SKM-1 treated with dmso at 0.1 percent for 144 hours (cell line): ENCODE results near the gene SAXO1.
A peak's percentile ranks its signal among the peaks of the same experiment; 100 is the strongest.

Experiments used
- DNase-seq: peaks from one replicate; lab custom pipeline; 2025; ENCODE audit not compliant: unreplicated experiment; lab: John Stamatoyannopoulos, UW

Gene SAXO1

GRCh38 chr9:18920141-18921084, 112.6 kb downstream of the SAXO1 start:
- no peak for DNase-seq

GRCh38 chr9:18911714-18912342, 121.2 kb downstream of the SAXO1 start:
- no peak for DNase-seq

GRCh38 chr9:18910916-18911315, 122.1 kb downstream of the SAXO1 start:
- no peak for DNase-seq

GRCh38 chr9:18910435-18910834, 122.6 kb downstream of the SAXO1 start:
- no peak for DNase-seq

- no peak for DNase-seq
These were observed 123.6 kb downstream of the SAXO1 start for GRCh38 chr9:18909140-18910018.

- no peak for DNase-seq
These were observed 124.9 kb downstream of the SAXO1 start for GRCh38 chr9:18907927-18908625.

GRCh38 chr9:18906656-18907395, 126.2 kb downstream of the SAXO1 start:
- no peak for DNase-seq

GRCh38 chr9:18905883-18906629, 127.0 kb downstream of the SAXO1 start:
- DNase-seq = no peak

- DNase-seq = no peak
These were observed 127.8 kb downstream of the SAXO1 start for GRCh38 chr9:18905028-18905882.

- no peak for DNase-seq
These were observed 129.6 kb downstream of the SAXO1 start for GRCh38 chr9:18903450-18903849.

- peak; percentile 38 for DNase-seq
These were observed 136.4 kb downstream of the SAXO1 start for GRCh38 chr9:18896531-18897179.

- no peak for DNase-seq
These were observed 137.0 kb downstream of the SAXO1 start for GRCh38 chr9:18896004-18896403.

- no peak for DNase-seq
These were observed 139.5 kb downstream of the SAXO1 start for GRCh38 chr9:18893491-18893890.

- DNase-seq = no peak
These were observed 140.0 kb downstream of the SAXO1 start for GRCh38 chr9:18893046-18893445.

GRCh38 chr9:18891946-18892670, 140.9 kb downstream of the SAXO1 start:
- no peak for DNase-seq

- DNase-seq = no peak
These were observed 142.6 kb downstream of the SAXO1 start for GRCh38 chr9:18890372-18890771.

- no peak for DNase-seq
These were observed 143.5 kb downstream of the SAXO1 start for GRCh38 chr9:18889550-18889949.
